Bronchial epithelial cell (primary cell): Measurements from ENCODE around the gene C9orf78. TPM values are rescaled to one million over a fixed set of nuclear protein-coding genes. Genes with fewer than 3 reads are reported as not detected.

Experiments
- DNase-seq: peaks from one replicate; pipeline ENCODE4 v3.0.0-alpha.2; 2010; ENCODE audit warnings: low read depth
- FAIRE-seq: peaks from 2 replicates; lab custom pipeline; 2011; peaks lifted over from hg19 to GRCh38; lab: Jason Lieb, UNC
- H3K27me3 ChIP-seq: 2 replicates; pipeline ENCODE4 v1.5.1; 2011; ENCODE audit warnings: low read length; ENCODE audit not compliant: control insufficient read depth, insufficient read depth
- H3K36me3 ChIP-seq: 2 replicates; pipeline ENCODE4 v1.5.1; 2011; ENCODE audit warnings: low read length; ENCODE audit not compliant: control insufficient read depth, insufficient read depth
- H3K4me3 ChIP-seq: 2 replicates; pipeline ENCODE4 v1.5.1; 2011; ENCODE audit warnings: mild to moderate bottlenecking, low read depth, low read length, control low read depth
- CTCF ChIP-seq: IDR thresholded peaks from 2 replicates; pipeline ENCODE4 v1.5.1; 2011; ENCODE audit warnings: mild to moderate bottlenecking, moderate library complexity, low read length, control low read depth, inconsistent platforms; ENCODE audit not compliant: insufficient read depth, severe bottlenecking
- total RNA-seq: library from RNA; depleted of rRNA; stranded (reverse); fragments of >200 nt; gene quantifications from 2 replicates; pipeline ENCODE4 v1.2.1, GENCODE V29; 2014

C9orf78 gene
- total RNA-seq, 1 donor from 2014 or later = 65.8 TPM

- Histone ChIP-seq H3K4me3 (no peak overlapping the region), H3K27me3 (no peaks in the 10 kb centered on the region), H3K36me3 (peaks cover 28% of the 10 kb centered on the region)
- DNase-seq = no peak
- no peak for TF ChIP-seq CTCF
- FAIRE-seq = no peak
Observed at GRCh38 chr9:129879991-129880653, 45.0 kb upstream of the C9orf78 start.

DNA sequence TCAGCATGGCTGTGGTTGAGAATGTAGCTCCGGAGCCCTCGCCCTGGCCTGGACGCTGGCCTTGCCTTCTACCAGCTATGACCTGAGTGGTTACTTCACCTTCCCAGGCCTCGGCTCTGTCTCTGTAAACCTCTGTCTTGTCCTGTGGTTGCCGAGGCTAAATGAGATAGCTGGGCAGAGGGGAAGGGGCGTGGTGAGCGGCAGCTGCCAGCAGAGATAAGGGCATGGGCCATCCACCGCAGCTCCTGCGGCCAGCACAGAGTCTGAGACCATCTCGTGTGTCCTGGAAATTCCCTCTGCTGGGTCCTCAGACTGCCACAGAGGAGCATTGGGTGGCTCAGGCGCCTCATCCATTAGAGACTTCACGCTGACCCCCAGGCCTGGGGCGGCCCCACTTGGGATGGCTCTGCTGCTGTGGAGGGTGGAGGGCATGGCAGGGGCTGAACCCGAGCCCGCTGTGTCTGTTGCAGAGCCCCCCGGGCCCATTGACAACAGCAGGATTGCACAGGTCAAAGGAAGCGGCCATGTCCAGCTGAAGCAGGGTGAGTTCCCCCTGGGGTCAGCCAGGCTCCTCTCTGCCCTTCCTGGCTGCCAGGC, 44.1 kb upstream of the C9orf78 start:
- DNase-seq = no peak
- no peak for TF ChIP-seq CTCF
- Histone ChIP-seq H3K36me3 (peaks cover 34% of the 10 kb centered on the region), H3K4me3 (no peak overlapping the region), H3K27me3 (no peaks in the 10 kb centered on the region)
- FAIRE-seq = no peak

GRCh38 chr9:129878291-129878690, 43.2 kb upstream of the C9orf78 start:
- Histone ChIP-seq H3K4me3 (no peak overlapping the region), H3K36me3 (peaks cover 35% of the 10 kb centered on the region), H3K27me3 (no peaks in the 10 kb centered on the region)
- no peak for TF ChIP-seq CTCF
- no peak for FAIRE-seq
- no peak for DNase-seq

DNA sequence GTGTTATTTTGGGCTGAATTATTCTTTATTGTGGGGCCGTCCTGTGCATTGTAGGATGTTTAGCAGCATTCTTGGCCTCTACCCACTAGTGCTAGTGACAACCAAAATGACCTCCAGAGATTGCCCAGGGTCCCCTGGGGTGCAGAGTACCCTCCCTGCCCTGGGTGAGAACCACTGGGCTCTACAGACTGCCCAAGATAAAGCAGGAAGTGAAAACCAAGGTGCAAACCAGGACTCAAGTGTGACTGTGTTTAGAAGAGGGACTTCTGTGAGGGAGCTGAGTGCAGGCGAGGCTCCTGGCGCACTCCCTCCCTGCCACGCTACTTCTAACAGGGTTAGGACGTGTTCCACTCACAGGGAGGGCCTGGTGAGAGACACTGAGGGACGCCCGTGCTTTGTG, 41.7 kb upstream of the C9orf78 start:
- FAIRE-seq = no peak
- no peak for TF ChIP-seq CTCF

GRCh38 chr9:129875687-129876395, 40.8 kb upstream of the C9orf78 start:
- FAIRE-seq (no peak), DNase-seq (no peak)
- H3K4me3 ChIP-seq = no peak overlapping the region
- peaks cover 35% of the 10 kb centered on the region for H3K36me3 ChIP-seq
- TF ChIP-seq CTCF = no peak
- no peaks in the 10 kb centered on the region for H3K27me3 ChIP-seq

More for the DNA sequence above, 41.7 kb upstream of the C9orf78 start:
- no peak for DNase-seq
- no peak overlapping the region for H3K4me3 ChIP-seq
- no peaks in the 10 kb centered on the region for H3K27me3 ChIP-seq
- H3K36me3 ChIP-seq = peaks cover 35% of the 10 kb centered on the region
